Measurements from ENCODE around the gene TMEM132D.

TMEM132D gene

DNA sequence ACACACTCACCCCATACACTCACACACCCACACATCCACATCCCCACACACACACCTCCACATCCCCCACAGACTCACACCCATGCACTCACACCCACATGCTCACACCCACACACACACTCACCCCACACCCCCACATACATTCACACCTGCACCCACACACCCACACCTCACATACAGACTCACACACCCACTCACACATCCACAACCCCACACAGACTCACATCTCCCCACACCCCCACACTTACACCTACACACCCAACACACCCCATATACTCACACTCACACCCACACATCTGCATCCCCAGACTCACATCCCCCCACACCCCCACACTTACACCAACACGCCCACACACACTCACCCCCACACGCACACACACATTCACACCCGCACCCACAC lies 878.8 kb downstream of the TMEM132D start:
- no peak for DNase-seq

Measured in NCI-H82 (cell line).